Brain microvascular endothelial cell (primary cell): ENCODE data around the gene LARP4B.
A peak's percentile ranks its signal among the peaks of the same experiment; 100 is the strongest.

Source experiments
- DNase-seq: peaks from one replicate; pipeline ENCODE4 v3.0.0-alpha.2; 2020
- H3K27ac ChIP-seq: fragments of 250-450 bp; sonication (Bioruptor Pico); 2 replicates; pipeline ENCODE4 v1.5.1; 2020; ENCODE audit warnings: mild to moderate bottlenecking, moderate library complexity
- H3K27me3 ChIP-seq: fragments of 250-450 bp; sonication (Bioruptor Pico); replicated peaks from 2 replicates; pipeline ENCODE4 v1.5.1; 2020; ENCODE audit warnings: mild to moderate bottlenecking
- H3K36me3 ChIP-seq: fragments of 250-450 bp; sonication (Bioruptor Pico); replicated peaks from 2 replicates; pipeline ENCODE4 v1.5.1; 2020; ENCODE audit warnings: mild to moderate bottlenecking
- H3K4me3 ChIP-seq: 2 replicates; pipeline ENCODE4 v1.5.1; 2011; ENCODE audit warnings: low read depth, mild to moderate bottlenecking, control low read depth, low read length, moderate library complexity
- in situ Hi-C: cut with HindIII; loops from 2 replicates; pipeline ENCODE4 v1.10.0; 2017; ENCODE audit warnings: low sequenced_read_pairs, low pct_ligation_motif_present
- TF ChIP-seq, protein P1 (sequence below): IDR thresholded peaks from 2 replicates; pipeline ENCODE4 v1.5.1; 2011; ENCODE audit warnings: low read depth, mild to moderate bottlenecking, moderate library complexity, low read length, control low read depth, inconsistent platforms; ENCODE audit errors: missing control alignments

LARP4B gene

GRCh38 chr10:919481-919880, 12.0 kb downstream of the LARP4B start:
- TF ChIP-seq, protein P1, sequence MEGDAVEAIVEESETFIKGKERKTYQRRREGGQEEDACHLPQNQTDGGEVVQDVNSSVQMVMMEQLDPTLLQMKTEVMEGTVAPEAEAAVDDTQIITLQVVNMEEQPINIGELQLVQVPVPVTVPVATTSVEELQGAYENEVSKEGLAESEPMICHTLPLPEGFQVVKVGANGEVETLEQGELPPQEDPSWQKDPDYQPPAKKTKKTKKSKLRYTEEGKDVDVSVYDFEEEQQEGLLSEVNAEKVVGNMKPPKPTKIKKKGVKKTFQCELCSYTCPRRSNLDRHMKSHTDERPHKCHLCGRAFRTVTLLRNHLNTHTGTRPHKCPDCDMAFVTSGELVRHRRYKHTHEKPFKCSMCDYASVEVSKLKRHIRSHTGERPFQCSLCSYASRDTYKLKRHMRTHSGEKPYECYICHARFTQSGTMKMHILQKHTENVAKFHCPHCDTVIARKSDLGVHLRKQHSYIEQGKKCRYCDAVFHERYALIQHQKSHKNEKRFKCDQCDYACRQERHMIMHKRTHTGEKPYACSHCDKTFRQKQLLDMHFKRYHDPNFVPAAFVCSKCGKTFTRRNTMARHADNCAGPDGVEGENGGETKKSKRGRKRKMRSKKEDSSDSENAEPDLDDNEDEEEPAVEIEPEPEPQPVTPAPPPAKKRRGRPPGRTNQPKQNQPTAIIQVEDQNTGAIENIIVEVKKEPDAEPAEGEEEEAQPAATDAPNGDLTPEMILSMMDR = no peak
- Histone ChIP-seq H3K27ac (no peak overlapping the region), H3K4me3 (no peak overlapping the region), H3K36me3 (no peaks in the 10 kb centered on the region), H3K27me3 (no peaks in the 10 kb centered on the region)
- in situ Hi-C loops = no loop called here
- DNase-seq = no peak

DNA sequence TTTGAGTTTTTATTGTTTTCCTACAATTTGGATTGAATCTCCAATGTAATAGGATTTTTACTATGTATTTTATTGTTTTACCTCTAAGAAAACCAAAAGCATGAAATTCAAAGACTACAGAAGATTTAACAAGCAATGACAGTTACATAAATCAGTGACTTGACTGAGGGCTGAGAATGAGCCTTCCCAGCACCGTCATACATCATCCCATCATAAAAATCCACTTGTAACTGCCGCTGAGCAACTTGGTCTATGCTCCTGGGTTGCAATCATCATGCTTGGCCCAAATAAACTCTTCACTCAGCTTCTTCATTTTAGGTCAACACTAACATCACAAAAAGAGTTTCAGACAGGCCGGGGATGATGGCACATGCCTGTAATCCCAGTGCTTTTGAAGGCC, 13.5 kb downstream of the LARP4B start:
- DNase-seq = no peak
- in situ Hi-C loops = no loop called here
- Histone ChIP-seq H3K27me3 (no peaks in the 10 kb centered on the region), H3K36me3 (no peaks in the 10 kb centered on the region), H3K4me3 (no peak overlapping the region), H3K27ac (no peak overlapping the region)
- TF ChIP-seq, protein P1 = no peak

GRCh38 chr10:917416-917720, 14.1 kb downstream of the LARP4B start:
- no peak for DNase-seq
- no peak overlapping the region for H3K27ac ChIP-seq
- in situ Hi-C loops = no loop called here
- H3K36me3 ChIP-seq = no peaks in the 10 kb centered on the region
- H3K27me3 ChIP-seq = no peaks in the 10 kb centered on the region
- no peak overlapping the region for H3K4me3 ChIP-seq
- TF ChIP-seq, protein P1 = no peak

DNA sequence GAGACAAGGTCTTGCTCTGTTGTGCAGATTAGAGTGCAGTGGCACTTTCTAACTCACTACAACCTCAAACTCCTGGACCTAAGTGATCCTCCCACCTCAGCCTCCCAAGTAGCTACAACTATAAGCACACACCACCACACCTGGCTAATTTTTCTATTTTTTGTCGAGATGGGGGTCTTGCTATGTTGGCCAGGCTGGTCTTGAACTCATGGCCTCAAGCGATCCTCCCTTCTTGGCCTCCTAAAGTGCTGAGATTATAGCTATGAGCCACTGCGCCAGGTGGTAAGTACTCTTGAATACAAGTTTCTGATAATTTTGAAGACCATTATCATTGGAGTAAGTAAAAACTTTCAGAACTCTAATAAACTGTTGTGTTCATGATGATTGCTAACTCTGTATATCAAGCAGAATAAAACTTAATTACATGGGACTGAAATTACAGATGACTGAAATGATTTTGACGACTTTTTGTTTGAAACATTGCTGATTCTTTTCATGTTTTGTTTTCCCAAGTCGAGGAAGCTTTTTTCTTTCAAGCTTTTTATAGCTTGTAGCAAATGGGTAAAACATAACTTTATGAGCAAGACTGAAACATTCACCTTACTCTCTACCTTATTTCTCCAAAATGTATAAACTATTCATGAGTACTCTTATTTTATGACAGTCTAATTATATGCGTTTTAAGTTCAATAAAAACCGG, 14.6 kb downstream of the LARP4B start:
- Histone ChIP-seq H3K27me3 (no peaks in the 10 kb centered on the region), H3K36me3 (no peaks in the 10 kb centered on the region), H3K4me3 (no peak overlapping the region), H3K27ac (no peak overlapping the region)
- TF ChIP-seq, protein P1 = no peak
- no peak for DNase-seq
- in situ Hi-C loops = no loop called here

- H3K27me3 ChIP-seq = no peaks in the 10 kb centered on the region
- H3K36me3 ChIP-seq = peaks cover 16% of the 10 kb centered on the region
- in situ Hi-C loops = no loop called here
- peak overlapping the region; percentile 58 for H3K27ac ChIP-seq
- TF ChIP-seq, protein P1 = no peak
- no peak overlapping the region for H3K4me3 ChIP-seq
- peak; percentile 73 for DNase-seq
Measured at GRCh38 chr10:909831-910230, 21.7 kb downstream of the LARP4B start.

- TF ChIP-seq, protein P1 = no peak
- Histone ChIP-seq H3K4me3 (no peak overlapping the region), H3K27ac (no peak overlapping the region), H3K27me3 (no peaks in the 10 kb centered on the region), H3K36me3 (peaks cover 8% of the 10 kb centered on the region)
- no peak for DNase-seq
- in situ Hi-C loops = no loop called here
Measured at GRCh38 chr10:905972-906371, 25.5 kb downstream of the LARP4B start.
